Germinal center (tissue), 1 donor: ENCODE results near the gene SOX13.

Experiments used
- DNase-seq: peaks from one replicate; pipeline ENCODE4 v3.0.0; 2012; ENCODE audit warnings: mixed read lengths, low spot score

The SOX13 gene

DNA sequence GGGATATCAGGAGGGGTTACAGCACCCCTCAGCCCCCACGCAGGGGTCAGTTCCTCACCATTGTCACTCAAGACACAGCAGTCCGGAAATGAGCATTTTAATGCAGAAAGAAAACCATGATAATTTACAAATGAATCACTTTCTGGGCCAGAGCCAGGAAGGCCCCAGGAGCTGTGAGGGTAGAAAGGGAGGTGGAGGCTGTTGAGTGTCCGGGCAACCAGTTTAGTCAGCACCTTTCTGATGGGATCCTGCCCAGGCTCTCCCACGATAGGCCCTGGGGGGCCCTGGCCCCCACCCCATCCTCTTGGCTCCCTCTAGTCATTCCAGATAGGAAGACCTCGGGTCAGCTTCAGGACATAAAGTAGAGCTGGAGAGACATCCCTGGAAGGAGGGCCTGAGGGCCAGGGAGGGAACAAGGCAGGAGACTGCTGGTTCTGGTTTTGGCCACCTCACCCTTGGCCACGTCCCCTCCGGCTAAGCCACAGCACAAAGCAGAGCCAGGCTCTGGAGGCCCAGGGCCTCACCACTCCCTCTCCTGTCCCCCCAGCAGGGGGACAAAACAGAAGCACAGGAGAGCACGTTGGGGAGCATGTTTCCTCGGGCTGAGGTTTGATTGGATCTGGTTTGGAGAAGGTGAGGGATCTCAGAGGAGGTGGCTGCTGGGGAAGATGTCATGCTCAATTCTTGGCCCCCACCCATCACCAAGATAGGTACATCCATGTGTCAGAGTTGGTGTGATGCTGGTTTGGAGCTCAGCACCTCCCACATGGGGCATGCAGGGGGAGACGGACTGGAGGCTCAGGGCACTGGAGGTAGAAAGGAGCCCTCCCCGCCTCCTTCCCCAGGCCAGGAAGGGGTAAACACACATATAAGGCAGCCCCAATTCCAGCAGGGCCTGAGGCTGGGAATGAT lies 58.3 kb downstream of the SOX13 start:
- no peak for DNase-seq

DNA sequence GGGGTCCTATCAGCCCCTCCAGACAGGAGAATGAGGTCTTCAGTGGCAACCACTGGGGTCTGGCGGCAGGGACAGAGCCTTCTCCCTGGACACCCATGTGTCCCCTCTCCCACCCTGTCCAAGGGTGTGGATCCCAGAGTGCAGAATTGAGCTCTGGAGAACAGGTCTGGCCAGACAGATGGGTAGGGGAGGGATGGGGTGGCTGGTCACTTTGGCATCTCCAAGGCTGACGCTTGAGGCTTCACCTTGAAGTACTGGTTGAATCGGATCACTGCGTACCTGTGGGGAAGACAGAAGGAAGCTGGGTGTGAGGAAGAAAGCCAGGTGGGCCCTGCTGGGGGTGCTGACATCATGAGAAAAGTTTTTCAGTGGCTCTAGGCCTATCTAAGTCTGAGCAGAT lies 59.1 kb downstream of the SOX13 start:
- DNase-seq = no peak

DNA sequence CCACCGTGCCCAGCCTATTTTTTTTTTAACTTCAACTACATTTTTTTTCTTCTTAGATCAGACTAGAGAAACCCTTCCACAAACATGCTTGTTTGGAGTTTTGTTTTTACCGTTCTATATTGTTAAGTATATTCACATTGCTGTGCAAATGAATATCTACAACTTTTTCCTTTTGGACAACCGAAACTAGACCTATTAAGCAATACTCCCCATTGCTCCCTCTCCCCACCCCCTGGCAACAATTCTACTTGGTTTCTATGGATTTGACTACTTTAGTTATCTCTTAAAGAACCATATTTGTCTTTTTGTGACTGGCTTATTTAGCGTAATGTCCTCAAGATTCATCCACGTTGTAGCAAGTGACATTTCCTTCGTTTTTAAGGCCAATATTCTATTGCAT lies 59.8 kb downstream of the SOX13 start:
- no peak for DNase-seq

DNA sequence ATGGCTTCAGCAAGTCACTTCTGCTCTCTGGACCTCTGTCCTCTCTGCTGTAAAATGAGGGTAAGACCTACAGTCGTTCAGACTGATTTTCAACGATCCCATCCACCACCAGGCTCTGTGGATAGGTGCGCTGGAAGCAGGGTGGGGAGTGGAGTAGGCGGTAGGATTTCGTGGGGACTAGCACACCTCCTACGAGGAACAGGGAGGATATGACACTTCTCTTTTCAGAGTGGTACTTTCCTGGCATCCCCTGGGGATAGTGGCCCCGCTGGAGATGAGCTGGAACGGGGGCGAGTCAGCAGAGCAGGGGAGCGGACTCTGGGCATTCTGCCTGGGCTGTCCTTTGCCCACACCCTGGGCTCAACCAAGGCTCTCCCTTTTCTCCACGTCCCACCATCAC lies 61.2 kb downstream of the SOX13 start:
- no peak for DNase-seq

DNA sequence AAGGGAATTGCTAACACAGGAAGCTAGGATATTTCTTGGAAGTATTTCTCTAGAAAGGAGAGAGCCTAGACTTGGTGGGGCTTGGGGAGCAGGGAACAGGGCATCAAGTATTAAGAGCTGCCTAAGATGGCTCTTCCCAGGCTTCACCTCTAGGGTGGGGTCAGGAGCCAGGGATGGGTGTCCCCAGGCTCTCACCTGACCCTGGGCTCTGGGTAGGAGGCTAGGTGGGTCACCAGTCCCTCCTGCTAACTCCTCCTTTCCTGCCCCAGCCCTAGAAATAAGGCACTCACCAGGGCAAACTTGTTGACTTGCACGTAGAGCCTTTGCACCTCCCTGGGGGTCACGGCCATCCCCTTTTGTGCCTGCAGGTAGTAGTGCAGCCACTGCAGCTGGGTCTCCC lies 63.9 kb downstream of the SOX13 start:
- no peak for DNase-seq

DNA sequence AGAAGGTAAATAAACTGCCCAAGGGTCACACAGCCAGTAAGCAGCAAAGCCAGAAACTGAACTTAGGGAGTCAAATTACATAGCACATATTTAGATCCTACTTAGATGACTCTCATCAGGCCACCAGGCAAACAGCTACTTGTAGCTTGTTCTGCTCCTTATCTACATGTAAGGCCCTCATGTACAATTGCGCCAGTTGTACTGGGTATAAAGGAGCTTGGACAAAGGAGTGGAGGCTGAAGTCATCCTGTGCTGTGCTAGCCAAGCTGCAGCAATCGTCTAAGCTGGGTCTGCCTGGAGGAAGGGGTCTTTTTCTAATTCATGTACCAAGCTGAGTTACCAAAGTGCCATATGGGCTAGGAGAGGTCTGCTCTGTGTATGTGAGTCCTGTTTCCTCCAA lies 66.2 kb downstream of the SOX13 start:
- DNase-seq = no peak

DNA sequence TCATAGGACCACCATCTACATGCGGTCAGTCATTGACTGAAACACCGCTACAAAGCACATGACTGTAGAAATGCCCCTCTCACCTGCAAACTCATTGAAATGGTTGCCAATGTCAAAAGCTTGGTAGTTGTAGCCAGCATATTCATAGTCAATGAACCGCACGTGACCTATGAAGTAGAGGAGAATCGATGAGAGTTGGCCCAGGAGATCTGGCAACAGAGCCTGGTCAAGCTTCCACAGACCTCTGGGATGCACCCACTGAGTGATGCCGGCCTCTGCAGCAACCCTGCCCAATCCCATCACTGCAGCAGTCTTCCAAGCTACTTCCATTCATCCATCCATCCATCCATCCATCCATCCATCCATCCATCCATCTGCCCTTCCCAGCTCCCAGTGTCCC lies 67.0 kb downstream of the SOX13 start:
- no peak for DNase-seq

DNA sequence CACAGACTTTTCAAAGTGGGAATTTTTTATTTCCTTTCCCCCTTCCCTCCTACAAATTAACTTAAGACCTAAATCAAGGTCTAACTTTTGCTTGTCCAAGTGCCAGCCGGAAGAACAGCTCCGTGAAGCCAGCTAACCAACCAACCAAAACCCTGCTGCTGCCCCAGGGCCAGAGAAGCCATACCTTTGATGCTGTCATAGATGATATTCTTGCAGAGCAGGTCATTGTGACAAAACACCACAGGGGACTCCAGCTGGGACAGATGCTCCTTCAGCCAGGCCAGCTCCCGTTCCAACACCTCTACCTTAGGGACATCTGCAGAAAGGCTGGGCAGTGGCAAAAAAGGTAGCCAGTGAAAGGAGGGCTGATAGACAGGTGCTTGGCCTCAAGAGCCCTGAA lies 68.2 kb downstream of the SOX13 start:
- no peak for DNase-seq

DNA sequence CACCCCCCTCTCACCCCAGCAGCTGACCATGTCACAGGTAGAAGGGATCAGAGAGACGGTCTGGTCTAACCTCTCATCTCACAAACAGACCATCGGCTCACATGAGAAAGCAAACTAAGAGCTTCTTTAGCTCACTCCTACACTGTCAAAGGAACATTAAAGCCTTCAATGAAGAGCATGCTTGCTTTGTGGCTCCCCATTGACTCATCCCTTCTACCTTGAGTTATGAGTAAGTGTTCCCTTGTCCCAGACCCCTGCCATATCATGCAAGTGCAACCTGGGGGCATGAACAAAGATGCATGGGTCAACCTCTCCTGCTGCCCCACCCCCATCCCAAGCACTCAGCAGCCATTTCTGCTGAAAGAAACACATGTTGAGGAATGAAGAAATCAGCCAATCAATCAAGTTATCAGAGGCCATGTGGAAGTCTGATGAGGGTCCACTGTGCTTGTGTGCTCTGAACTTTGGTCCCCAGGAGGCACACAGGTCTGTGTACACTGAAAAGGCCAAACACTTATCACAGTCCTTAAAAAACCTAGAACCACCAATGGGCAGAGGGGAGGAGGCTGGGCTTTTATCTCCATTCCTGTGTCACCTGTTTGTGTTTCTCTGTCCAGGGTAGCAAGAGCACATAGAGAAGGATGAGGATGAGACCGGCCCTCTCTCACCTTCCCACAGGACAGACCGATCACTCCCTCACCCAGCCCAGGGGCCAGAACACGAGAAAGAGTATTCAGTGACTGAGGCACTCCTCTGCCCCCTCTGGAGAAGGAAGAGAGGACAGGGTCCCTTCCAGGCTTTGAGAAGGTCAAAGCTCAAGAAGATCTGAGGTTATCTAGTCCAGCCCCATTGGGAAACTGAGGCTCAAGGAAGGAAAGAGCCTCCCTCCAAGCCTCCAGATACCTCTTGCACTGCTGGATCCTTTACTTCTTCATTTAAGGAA lies 69.4 kb downstream of the SOX13 start:
- DNase-seq = no peak

DNA sequence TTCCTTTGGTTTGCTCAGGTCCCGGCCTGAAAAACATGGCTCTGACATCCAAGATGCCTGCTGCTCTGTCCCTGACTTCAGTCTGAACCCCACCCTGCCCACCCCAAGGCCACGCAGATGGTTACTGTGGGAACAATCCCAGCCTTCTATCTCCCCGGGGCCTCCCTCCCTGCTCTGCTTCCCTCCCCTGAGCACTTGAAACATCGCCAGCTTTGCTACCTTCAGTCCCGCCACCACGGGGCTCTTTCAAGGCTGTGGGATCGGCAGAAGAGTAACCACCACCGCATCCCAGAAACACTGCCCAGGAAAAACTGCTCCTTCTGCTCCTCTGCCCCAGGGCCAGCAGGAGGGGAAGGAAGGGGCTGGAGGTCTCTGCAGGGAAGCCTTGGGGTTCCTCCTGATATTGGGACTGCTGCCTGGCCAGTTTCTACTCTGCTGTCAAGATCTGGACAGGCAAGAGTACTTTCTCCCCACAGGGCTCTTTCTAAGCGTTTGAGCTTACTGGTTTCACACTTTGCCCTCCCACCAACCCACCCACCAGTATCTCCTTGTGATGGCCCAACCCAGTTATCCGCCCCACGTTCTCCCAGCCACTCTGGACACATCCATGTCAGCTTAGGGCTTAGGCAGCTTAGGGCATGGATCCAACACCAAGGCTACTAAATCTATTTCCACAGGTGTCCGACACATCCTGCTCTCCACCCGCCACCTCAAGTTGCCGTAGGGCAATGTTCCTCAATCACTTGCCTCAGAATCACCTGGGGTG lies 70.5 kb downstream of the SOX13 start:
- DNase-seq = no peak

DNA sequence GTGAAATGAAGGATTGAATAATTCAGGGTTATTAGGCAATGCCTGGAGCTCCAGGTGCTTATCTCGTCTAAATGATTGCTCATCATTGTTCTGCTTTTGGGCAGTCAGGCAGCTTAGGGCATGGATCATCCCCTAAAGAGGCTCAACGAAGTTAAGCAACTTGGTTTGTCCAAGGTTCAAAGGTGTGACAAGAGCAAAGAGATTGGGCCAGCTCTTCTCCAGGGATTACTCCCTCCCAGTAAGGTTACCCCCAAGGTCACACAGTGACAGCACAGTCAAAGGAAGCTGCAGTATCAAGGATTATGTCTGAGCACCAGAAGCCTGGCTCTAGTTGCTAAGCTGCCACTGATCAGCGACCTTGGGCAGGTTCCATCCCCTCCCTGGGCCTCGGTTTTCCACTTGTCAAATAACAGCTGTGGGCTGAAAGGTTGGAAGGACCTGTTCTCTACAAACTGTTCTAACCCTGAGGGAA lies 72.2 kb downstream of the SOX13 start:
- no peak for DNase-seq

DNA sequence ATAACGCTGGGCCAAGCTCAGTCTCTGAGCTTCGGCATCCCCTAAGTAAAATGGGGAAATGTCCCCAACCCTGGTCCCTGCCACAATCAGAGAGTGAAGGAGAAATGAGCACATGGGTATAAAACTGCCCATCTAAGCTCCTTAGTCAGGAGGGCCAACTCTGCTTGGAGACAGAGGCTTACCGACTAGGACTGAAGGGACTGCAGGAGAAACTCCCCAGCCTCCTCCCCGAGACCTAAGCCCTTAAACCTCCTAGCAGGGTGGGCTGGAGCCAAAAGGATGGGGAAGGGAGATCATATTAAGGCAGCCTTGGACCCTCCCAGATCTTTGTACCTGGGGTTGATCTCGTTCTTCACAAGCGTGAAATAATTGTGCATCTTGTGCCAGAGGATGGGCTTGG lies 73.4 kb downstream of the SOX13 start:
- DNase-seq = no peak

DNA sequence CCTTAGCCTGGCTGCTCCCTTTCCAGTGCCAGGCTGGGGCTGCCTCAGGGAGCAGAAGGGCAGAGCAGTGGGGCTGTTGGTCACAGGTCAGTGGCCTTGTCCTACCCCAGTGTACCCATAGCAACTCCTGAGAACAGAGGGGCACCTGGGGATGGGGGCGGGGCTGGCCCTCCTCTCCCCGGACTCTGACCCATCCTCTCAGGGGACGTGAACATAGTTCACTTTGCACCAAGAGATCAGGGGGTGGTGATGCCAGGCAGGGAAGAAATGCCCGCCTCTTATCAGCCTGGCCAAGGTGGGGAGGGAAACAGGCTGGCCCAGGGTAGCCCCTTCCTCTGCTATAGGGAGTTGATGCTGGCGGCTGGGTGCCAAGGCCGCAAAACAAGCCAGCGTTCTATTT lies 74.0 kb downstream of the SOX13 start:
- DNase-seq = no peak

DNA sequence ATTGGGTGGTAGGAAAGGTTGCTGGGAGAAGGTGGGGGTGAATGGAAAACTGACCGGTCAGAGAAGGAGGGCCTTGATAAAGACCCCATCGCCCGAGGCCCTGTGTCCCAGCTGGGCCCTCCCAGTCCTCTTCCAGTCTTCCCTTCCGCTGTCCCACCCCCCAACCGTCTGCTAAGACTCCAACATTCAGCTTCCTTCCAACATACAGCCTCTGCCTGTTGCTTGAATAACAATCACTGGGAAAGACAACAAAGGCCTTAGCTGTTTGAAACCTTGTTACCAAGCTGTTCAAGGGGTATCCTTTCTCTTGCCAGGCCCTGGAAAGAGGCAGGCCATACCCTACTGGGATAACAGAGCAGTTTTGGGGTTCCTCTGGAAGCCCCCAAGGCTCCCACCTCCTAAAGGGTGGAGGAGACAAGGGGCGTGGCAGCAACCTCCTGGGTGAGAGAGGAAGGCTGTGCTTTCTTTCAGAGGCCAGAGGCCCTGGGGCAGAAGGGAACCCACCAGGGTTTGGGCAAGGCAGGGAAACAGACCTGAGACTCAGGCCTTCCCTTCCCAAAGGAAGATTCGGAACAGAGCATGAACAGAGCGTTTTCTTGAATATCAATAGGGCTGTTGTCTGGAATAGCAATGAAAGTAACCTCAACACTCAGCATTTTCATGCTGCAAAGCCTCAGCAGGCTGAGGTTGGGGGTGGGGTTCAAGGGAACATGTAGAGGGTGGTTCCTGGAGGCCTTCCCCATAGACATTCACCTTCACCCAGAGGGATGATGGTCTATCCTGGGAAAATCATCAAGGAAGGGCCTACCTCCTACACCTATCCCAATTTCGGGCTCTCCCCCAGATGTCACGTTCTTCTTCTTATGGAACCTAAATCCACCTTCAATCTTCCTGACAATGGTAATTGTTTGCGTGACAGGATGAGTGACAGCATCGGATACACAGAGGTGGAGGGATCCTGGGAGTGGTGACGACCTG lies 74.8 kb downstream of the SOX13 start:
- no peak for DNase-seq

DNA sequence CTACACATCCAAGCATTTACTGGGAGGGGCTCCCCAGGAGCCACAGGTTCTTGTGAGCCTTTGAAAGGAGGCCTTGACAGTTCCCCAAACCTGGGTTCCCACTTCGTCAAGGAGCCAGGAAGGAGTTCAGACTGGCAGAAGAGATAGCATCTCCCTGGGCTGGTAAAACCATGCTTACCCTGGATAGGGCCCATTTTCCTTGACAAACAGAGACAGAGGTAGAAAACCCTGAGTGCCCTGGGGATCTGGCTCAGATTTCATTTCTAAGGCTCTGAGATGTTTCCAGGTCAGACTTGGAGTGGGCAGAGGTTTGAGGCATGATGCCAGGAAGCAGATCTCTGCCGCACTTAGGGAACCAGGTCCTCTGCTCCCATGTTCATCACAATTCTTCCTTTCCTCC lies 76.2 kb downstream of the SOX13 start:
- DNase-seq = no peak

DNA sequence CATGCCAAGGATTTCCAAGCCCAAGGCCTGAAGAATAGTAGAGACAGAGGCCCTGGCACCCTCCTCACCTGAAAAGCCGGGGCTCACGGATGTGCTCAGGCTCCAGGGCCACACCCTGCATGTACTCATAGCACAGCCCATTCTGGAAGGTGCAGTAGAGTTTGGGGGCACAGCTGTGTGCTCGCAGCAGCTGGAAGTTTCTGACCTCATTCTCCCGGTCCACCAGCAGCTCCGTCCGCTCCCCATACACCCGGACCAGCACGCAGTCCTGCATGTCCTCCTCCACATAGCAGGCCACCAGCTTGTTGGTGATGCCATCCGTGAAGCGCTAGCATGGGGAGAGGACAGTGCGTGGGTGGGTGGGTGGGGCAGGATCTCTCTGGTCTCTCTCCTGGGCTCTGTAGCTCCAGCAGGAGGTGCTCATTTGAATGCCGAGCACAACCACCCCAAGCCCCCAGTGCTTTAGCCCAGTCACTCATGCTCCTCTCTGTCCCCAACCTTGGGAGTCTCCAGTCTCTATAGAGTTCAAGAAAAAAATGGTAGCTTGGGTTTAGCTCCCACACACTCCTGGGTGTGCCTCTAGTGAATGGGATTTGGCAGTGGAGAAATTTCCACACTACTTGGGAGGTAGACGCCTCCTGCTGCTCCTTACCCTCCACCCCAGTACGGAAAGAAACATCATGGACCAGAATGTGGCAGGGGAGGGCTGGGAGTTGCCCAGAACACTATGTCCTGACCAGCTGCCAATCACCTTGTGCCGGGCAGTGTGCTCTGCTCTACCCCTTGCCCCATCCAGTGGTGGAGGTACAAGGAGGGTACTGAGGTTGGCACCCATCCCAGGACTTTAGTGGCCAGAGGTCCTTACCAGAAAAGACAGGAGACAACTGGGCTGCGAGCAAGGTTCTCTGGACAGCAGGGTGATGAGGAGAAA lies 77.0 kb downstream of the SOX13 start:
- no peak for DNase-seq

DNA sequence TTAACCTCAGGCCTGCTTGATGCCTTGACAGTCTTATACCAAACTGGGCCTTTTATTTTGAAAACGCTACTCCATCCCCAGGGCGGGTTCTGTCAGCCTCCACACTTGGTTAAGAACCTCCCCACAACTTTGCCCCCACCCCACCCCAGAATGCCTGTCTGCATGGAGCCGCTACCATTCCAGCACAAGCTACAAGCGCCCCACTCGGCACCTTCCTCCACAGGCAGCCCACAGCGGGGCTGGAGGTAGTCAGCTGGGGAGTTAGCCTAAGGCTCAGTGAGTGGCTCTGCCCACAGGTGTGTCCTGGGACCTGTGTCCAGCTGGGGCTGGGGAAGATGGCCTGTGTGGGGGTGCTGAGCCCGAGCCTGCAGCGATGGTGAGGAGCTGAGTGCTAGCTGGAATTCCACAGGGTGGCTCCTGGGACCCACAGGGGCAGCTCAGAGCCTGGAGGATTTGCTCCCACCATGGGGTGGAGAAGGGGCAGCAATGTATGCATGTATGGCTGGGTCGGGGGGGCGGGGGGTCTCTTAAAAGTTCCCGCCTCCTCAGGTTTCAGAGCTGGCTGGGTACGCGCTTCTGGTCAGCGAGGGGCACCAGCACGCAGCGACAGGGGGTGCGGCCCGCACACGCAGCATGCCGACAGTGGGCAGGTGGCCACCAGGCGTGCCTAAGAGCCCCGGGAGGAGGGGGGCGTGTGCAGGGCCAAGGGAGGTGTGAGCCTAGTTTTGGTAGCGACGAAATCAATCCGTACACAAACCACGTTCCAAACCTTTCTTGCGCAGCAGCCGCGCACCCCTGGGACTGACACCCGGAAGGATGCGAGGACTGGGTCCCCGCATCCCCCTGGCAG lies 78.0 kb downstream of the SOX13 start:
- no peak for DNase-seq

DNA sequence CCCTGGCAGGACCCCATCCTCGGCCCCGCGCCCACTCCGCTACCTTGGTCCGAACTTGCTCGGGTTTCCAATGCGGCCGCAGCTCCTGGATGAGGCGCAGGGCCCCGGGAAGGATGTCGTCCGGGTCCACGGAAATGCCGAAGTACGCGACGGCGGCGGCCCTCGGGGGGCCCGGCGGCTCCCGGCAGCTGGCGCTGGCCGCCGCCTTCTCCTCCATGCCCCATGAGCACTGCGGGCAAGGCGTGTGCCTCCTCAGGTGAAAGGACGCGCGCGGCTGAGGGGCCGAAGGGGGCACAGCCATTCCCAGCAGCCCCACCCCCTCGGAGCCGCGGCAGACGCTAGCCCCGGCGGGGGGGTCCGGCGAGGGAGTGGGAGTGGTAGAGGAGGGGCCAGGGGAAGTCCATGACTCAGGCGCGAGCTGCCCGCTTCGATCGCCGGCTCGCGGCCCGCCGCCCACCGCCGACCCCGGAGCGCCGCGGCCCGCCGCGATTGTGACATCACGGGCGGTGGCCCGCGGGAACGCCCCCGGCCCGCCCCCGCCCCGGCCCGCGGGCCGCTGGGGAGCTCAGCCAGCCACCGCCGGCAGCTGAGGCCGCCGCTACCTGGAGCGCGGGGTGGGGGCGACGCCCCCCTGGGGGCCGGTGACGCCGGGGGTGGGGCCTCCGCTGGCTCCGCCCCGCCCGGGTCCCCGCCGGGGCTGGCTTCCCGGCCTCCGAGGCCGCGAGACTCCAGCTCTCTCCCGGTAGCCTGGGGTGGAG lies 78.8 kb downstream of the SOX13 start, which contains the start of gene ETNK2:
Gene ETNK2 (minus strand): TSS at position 493 of the 758 bp plus-strand sequence. CDS start 192 bp downstream, at position 301.
- DNase-seq = peak; percentile 71
